ENCODE data around the gene LRP1-AS. TPM values are rescaled to one million over a fixed set of nuclear protein-coding genes. Genes with fewer than 3 reads are reported as not detected.
A peak's percentile ranks its signal among the peaks of the same experiment; 100 is the strongest.

LRP1-AS gene
- total RNA-seq, 1 experiment from 2014 or later: not detected

GRCh38 chr12:57103856-57104255 lies 43.6 kb downstream of the LRP1-AS start:
- Histone ChIP-seq H3K27me3 (ENCODE audit: low read length) (no peaks in the 10 kb centered on the region), H3K4me2 (ENCODE audit: low read depth, low read length, poor library complexity, severe bottlenecking) (no peak overlapping the region), H3K36me3 (ENCODE audit: insufficient read depth, low read length) (peaks cover 36% of the 10 kb centered on the region; the same call in 1 of the 2 replicates), H3K4me3 (ENCODE audit: low read length) (no peak overlapping the region), H4K20me1 (ENCODE audit: insufficient read depth, low read depth, low read length) (peaks cover 9% of the 10 kb centered on the region; the same call in 1 of the 2 replicates), H3K4me1 (ENCODE audit: low read length) (peaks cover 18% of the 10 kb centered on the region), H3K27ac (ENCODE audit: low read length) (no peak overlapping the region), H3K9me2 (replicated peaks; ENCODE audit: insufficient read depth, low read length) (no peaks in the 10 kb centered on the region), H3K9ac (ENCODE audit: low read length) (no peak overlapping the region), H3K79me2 (ENCODE audit: low read length) (peaks cover 15% of the 10 kb centered on the region), H3K9me3 (ENCODE audit: low read length) (no peaks in the 10 kb centered on the region), H2AFZ (ENCODE audit: low read length) (no peak overlapping the region)
- no peak for DNase-seq

GRCh38 chr12:57101892-57102695 lies 45.3 kb downstream of the LRP1-AS start:
- Histone ChIP-seq H3K4me1 (ENCODE audit: low read length) (peaks cover under 1% of the 10 kb centered on the region; the same call in 1 of the 2 replicates), H3K36me3 (ENCODE audit: insufficient read depth, low read length) (peaks cover 42% of the 10 kb centered on the region; the same call in 1 of the 2 replicates), H3K9ac (ENCODE audit: low read length) (no peak overlapping the region), H3K27me3 (ENCODE audit: low read length) (no peaks in the 10 kb centered on the region), H2AFZ (ENCODE audit: low read length) (no peak overlapping the region), H4K20me1 (ENCODE audit: insufficient read depth, low read depth, low read length) (no peaks in the 10 kb centered on the region), H3K9me3 (ENCODE audit: low read length) (no peaks in the 10 kb centered on the region), H3K4me2 (ENCODE audit: low read depth, low read length, poor library complexity, severe bottlenecking) (no peak overlapping the region), H3K4me3 (ENCODE audit: low read length) (no peak overlapping the region), H3K27ac (ENCODE audit: low read length) (no peak overlapping the region), H3K79me2 (ENCODE audit: low read length) (no peaks in the 10 kb centered on the region), H3K9me2 (replicated peaks; ENCODE audit: insufficient read depth, low read length) (no peaks in the 10 kb centered on the region)
- DNase-seq: no peak

- DNase-seq: no peak
- Histone ChIP-seq H3K4me1 (ENCODE audit: low read length) (peaks cover 16% of the 10 kb centered on the region), H4K20me1 (ENCODE audit: insufficient read depth, low read depth, low read length) (no peaks in the 10 kb centered on the region), H3K27me3 (ENCODE audit: low read length) (no peaks in the 10 kb centered on the region), H3K79me2 (ENCODE audit: low read length) (no peaks in the 10 kb centered on the region), H3K9me3 (ENCODE audit: low read length) (no peaks in the 10 kb centered on the region), H3K9me2 (replicated peaks; ENCODE audit: insufficient read depth, low read length) (no peaks in the 10 kb centered on the region), H3K4me3 (ENCODE audit: low read length) (no peak overlapping the region), H2AFZ (ENCODE audit: low read length) (no peak overlapping the region), H3K36me3 (ENCODE audit: insufficient read depth, low read length) (peaks cover 49% of the 10 kb centered on the region; the same call in 1 of the 2 replicates), H3K4me2 (ENCODE audit: low read depth, low read length, poor library complexity, severe bottlenecking) (no peak overlapping the region), H3K27ac (ENCODE audit: low read length) (no peak overlapping the region), H3K9ac (ENCODE audit: low read length) (no peak overlapping the region)
These were observed 47.7 kb downstream of the LRP1-AS start for GRCh38 chr12:57099766-57100165.

- Histone ChIP-seq H3K9me2 (replicated peaks; ENCODE audit: insufficient read depth, low read length) (no peaks in the 10 kb centered on the region), H2AFZ (ENCODE audit: low read length) (no peak overlapping the region), H3K4me2 (ENCODE audit: low read depth, low read length, poor library complexity, severe bottlenecking) (no peak overlapping the region), H3K9me3 (ENCODE audit: low read length) (no peaks in the 10 kb centered on the region), H3K4me3 (ENCODE audit: low read length) (no peak overlapping the region), H3K36me3 (ENCODE audit: insufficient read depth, low read length) (peaks cover 49% of the 10 kb centered on the region; the same call in 1 of the 2 replicates), H3K9ac (ENCODE audit: low read length) (no peak overlapping the region), H3K27me3 (ENCODE audit: low read length) (no peaks in the 10 kb centered on the region), H3K79me2 (ENCODE audit: low read length) (no peaks in the 10 kb centered on the region), H4K20me1 (ENCODE audit: insufficient read depth, low read depth, low read length) (no peaks in the 10 kb centered on the region), H3K27ac (ENCODE audit: low read length) (0 out of 2 replicates have a peak overlapping the region, but pooled peaks have one; percentile 22), H3K4me1 (ENCODE audit: low read length) (peaks cover 22% of the 10 kb centered on the region)
- DNase-seq: no peak
These were observed 48.2 kb downstream of the LRP1-AS start for GRCh38 chr12:57099047-57099714.

- Histone ChIP-seq H2AFZ (ENCODE audit: low read length) (no peak overlapping the region), H3K9me2 (replicated peaks; ENCODE audit: insufficient read depth, low read length) (no peaks in the 10 kb centered on the region), H3K4me2 (ENCODE audit: low read depth, low read length, poor library complexity, severe bottlenecking) (no peak overlapping the region), H3K9ac (ENCODE audit: low read length) (no peak overlapping the region), H3K36me3 (ENCODE audit: insufficient read depth, low read length) (peaks cover 49% of the 10 kb centered on the region; the same call in 1 of the 2 replicates), H4K20me1 (ENCODE audit: insufficient read depth, low read depth, low read length) (no peaks in the 10 kb centered on the region), H3K9me3 (ENCODE audit: low read length) (no peaks in the 10 kb centered on the region), H3K79me2 (ENCODE audit: low read length) (no peaks in the 10 kb centered on the region), H3K27ac (ENCODE audit: low read length) (0 out of 2 replicates have a peak overlapping the region, but pooled peaks have one; percentile 22), H3K27me3 (ENCODE audit: low read length) (no peaks in the 10 kb centered on the region), H3K4me3 (ENCODE audit: low read length) (no peak overlapping the region), H3K4me1 (ENCODE audit: low read length) (peaks cover 28% of the 10 kb centered on the region)
- DNase-seq: no peak
These were observed 48.9 kb downstream of the LRP1-AS start for GRCh38 chr12:57098546-57098945.

DNA sequence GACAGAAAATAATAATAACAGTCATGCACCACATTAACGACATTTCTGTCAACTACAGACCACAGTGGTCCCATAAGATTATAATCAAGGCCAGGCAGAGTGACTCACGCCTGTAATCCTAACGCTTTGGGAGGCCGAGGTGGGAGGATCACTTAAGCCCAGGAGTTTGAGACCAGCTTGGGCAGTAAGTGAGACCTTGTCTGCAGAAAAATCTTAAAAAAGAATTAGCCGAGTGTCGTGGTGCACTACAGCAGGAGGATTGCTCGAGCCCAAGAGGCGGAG lies 49.9 kb downstream of the LRP1-AS start:
- no peak overlapping the region for H3K4me3 ChIP-seq (ENCODE audit: low read length)
- no peak for DNase-seq
- H2AFZ ChIP-seq (ENCODE audit: low read length): no peak overlapping the region
- H3K36me3 ChIP-seq (ENCODE audit: insufficient read depth, low read length): peaks cover 47% of the 10 kb centered on the region; the same call in 1 of the 2 replicates
- no peaks in the 10 kb centered on the region for H4K20me1 ChIP-seq (ENCODE audit: insufficient read depth, low read depth, low read length)
- no peak overlapping the region for H3K27ac ChIP-seq (ENCODE audit: low read length)
- H3K27me3 ChIP-seq (ENCODE audit: low read length): no peaks in the 10 kb centered on the region
- no peak overlapping the region for H3K4me2 ChIP-seq (ENCODE audit: low read depth, low read length, poor library complexity, severe bottlenecking)
- no peak overlapping the region for H3K9ac ChIP-seq (ENCODE audit: low read length)
- H3K79me2 ChIP-seq (ENCODE audit: low read length): no peaks in the 10 kb centered on the region
- H3K9me2 ChIP-seq (replicated peaks; ENCODE audit: insufficient read depth, low read length): no peaks in the 10 kb centered on the region
- peaks cover 39% of the 10 kb centered on the region for H3K4me1 ChIP-seq (ENCODE audit: low read length)
- no peaks in the 10 kb centered on the region for H3K9me3 ChIP-seq (ENCODE audit: low read length)

DNA sequence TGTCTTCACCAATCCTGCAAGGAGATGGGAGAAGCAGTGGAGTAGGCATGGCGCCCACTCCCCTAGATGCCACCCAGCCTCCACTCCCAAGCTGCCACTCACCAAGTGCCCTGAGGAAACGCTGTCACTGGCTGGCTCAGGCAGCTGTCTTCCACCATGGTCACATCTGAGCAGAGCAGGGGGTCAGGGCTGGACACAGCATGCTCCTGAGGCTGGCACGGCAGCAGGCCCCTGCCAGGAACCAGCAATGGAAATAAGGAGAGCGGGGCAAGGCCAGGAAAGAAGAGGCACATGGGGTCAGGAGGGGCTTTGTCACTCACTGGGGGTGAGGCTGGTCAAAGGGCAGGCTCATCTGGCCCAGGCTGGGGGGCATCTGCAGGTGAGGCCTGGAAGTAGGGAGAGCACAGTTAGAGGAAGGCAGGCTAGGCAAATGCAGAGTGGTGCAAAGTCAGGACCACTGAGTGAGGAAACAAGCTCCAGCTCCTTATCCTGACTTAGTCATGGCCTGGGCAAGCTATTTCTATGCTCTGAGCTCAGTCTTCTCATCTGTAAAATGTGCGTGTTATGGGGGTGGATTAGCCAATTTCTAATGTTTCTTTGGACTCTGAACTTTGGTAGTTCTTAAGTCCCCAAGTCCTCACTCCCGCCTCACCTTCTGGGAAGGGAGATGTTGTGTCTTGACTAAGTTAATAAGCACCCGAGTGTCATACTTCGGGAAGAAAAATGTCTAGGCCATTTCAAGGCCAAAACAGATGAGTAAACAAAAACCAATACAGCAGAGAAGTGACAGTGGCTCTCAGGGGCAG lies 50.5 kb downstream of the LRP1-AS start:
- Histone ChIP-seq H3K9me3 (ENCODE audit: low read length) (no peaks in the 10 kb centered on the region), H3K4me3 (ENCODE audit: low read length) (no peak overlapping the region), H3K27me3 (ENCODE audit: low read length) (no peaks in the 10 kb centered on the region), H3K36me3 (ENCODE audit: insufficient read depth, low read length) (peaks cover 44% of the 10 kb centered on the region; the same call in 1 of the 2 replicates), H3K9me2 (replicated peaks; ENCODE audit: insufficient read depth, low read length) (no peaks in the 10 kb centered on the region), H3K4me2 (ENCODE audit: low read depth, low read length, poor library complexity, severe bottlenecking) (no peak overlapping the region), H3K4me1 (ENCODE audit: low read length) (peaks cover 44% of the 10 kb centered on the region), H3K27ac (ENCODE audit: low read length) (no peak overlapping the region), H3K9ac (ENCODE audit: low read length) (no peak overlapping the region), H4K20me1 (ENCODE audit: insufficient read depth, low read depth, low read length) (no peaks in the 10 kb centered on the region), H3K79me2 (ENCODE audit: low read length) (no peaks in the 10 kb centered on the region; the same call in 1 of the 2 replicates), H2AFZ (ENCODE audit: low read length) (no peak overlapping the region)
- DNase-seq: peak; percentile 41
